Hepatocyte (in vitro differentiated cells): ENCODE measurements around the gene PCDH8.

Experiments
- EZH2 ChIP-seq: fragments of 200-600 bp; sonication (generic); IDR thresholded peaks from 2 replicates; pipeline ENCODE4 v1.6.1; 2016; ENCODE audit warnings: antibody characterized with exemption, mild to moderate bottlenecking, borderline replicate concordance
- EZH2phosphoT487 ChIP-seq: fragments of 200-600 bp; sonication (generic); IDR thresholded peaks from one replicate; pipeline ENCODE4 v1.6.1; 2018; ENCODE audit warnings: antibody characterized with exemption, mild to moderate bottlenecking, low read depth, moderate library complexity; ENCODE audit not compliant: unreplicated experiment, severe bottlenecking
- TF ChIP-seq, protein P1 (sequence below): fragments of 200-600 bp; sonication (generic); IDR thresholded peaks from 2 replicates; pipeline ENCODE4 v1.5.1; 2016; ENCODE audit warnings: antibody characterized with exemption, mild to moderate bottlenecking; ENCODE audit not compliant: poor library complexity

DNA sequence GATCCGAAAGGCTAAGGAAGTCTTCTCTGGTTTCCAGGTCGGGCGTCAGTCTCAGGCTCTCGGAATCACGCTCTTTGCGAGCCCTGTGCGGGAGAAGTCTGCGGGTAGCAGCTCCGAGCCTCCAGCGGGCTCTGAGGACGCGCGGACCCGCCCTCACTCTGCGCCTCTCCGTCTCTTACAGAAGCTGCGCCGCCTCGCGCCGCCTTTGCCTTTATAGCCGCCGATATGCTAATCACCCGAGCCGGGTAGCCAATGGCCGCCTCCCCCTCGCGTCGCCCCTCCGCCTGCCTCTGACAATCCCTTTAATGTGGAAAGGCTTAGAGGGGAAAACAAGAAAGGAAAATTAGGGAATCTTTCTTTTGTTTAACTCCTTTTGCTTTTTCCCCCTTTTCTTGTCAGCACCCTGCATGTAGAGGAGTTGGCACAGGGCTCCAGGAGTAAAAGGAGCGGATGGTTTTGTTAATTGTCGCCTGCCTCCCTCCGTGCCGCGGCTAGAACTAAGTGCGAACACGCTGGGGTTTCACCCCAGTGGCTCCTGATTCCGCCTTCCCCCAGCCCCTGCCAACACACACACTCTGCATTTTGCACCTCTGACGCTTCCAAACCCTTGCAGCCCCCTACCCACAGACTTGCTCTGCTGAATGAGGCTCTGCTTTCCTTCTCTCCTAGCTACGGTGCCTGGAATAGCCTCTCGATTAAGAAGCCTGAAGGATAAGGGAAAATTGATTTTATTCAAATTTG lies at the start of gene PCDH8:
- TF ChIP-seq, protein P1, sequence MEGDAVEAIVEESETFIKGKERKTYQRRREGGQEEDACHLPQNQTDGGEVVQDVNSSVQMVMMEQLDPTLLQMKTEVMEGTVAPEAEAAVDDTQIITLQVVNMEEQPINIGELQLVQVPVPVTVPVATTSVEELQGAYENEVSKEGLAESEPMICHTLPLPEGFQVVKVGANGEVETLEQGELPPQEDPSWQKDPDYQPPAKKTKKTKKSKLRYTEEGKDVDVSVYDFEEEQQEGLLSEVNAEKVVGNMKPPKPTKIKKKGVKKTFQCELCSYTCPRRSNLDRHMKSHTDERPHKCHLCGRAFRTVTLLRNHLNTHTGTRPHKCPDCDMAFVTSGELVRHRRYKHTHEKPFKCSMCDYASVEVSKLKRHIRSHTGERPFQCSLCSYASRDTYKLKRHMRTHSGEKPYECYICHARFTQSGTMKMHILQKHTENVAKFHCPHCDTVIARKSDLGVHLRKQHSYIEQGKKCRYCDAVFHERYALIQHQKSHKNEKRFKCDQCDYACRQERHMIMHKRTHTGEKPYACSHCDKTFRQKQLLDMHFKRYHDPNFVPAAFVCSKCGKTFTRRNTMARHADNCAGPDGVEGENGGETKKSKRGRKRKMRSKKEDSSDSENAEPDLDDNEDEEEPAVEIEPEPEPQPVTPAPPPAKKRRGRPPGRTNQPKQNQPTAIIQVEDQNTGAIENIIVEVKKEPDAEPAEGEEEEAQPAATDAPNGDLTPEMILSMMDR = no peak
- peak; percentile 17 for TF ChIP-seq EZH2
- no peak for TF ChIP-seq EZH2phosphoT487
